PFSK-1 (cell line): Measurements from ENCODE around the gene GART.

Experiments
- POLR2AphosphoS5 ChIP-seq: IDR thresholded peaks from 2 replicates; pipeline ENCODE4 v1.6.1; 2012; ENCODE audit warnings: low read depth, mild to moderate bottlenecking, control low read depth, low read length, moderate library complexity
- SIN3A ChIP-seq: IDR thresholded peaks from 2 replicates; pipeline ENCODE4 v1.6.1; 2012; ENCODE audit warnings: mild to moderate bottlenecking, low read length, moderate library complexity, borderline replicate concordance; ENCODE audit not compliant: insufficient read depth
- TF ChIP-seq, protein P1 (sequence below), 2 experiments: IDR thresholded peaks; 2 replicates each; pipeline versions ENCODE4 v1.6.1 to v1.8.0; 2011 to 2012; ENCODE audit warnings: low read depth in 2 of 2, low read length in 2 of 2, control low read depth in 1 of 2, inconsistent platforms in 1 of 2, mild to moderate bottlenecking in 1 of 2, moderate library complexity in 1 of 2; ENCODE audit not compliant: insufficient read depth in 1 of 2

DNA sequence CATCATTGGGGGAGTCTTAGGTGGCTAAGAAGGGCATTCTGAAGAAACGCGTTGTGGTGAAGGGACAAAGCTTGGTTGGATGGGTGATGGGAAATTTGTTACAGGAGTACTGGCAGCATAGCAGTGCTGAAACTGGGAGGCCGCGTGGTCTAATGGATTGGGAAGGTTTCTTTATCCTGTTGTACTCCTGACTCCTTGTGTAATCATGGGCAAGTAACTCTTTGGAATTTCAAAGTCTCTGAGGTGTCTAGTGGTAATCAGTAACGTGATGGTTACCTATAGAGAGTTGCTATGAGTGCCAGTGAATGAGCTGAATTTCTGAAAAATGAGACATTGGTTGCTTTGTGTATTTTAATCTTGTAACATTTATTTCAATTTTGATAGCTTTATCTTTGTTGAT lies 28.1 kb upstream of the GART start:
- TF ChIP-seq, protein P1, sequence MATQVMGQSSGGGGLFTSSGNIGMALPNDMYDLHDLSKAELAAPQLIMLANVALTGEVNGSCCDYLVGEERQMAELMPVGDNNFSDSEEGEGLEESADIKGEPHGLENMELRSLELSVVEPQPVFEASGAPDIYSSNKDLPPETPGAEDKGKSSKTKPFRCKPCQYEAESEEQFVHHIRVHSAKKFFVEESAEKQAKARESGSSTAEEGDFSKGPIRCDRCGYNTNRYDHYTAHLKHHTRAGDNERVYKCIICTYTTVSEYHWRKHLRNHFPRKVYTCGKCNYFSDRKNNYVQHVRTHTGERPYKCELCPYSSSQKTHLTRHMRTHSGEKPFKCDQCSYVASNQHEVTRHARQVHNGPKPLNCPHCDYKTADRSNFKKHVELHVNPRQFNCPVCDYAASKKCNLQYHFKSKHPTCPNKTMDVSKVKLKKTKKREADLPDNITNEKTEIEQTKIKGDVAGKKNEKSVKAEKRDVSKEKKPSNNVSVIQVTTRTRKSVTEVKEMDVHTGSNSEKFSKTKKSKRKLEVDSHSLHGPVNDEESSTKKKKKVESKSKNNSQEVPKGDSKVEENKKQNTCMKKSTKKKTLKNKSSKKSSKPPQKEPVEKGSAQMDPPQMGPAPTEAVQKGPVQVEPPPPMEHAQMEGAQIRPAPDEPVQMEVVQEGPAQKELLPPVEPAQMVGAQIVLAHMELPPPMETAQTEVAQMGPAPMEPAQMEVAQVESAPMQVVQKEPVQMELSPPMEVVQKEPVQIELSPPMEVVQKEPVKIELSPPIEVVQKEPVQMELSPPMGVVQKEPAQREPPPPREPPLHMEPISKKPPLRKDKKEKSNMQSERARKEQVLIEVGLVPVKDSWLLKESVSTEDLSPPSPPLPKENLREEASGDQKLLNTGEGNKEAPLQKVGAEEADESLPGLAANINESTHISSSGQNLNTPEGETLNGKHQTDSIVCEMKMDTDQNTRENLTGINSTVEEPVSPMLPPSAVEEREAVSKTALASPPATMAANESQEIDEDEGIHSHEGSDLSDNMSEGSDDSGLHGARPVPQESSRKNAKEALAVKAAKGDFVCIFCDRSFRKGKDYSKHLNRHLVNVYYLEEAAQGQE (IDR thresholded peaks at IDR 0.05; ENCODE audit: insufficient read depth in 1 of 2, low read depth in 2 of 2, low read length in 2 of 2) = no peak
- TF ChIP-seq SIN3A = no peak
- no peak for TF ChIP-seq POLR2AphosphoS5
